A673 (cell line): Measurements from ENCODE around the gene SLC22A23. TPM values are rescaled to one million over a fixed set of nuclear protein-coding genes. Genes with fewer than 3 reads are reported as not detected.

Experiments
- BruUV-seq: library from RNA; stranded (reverse); fragments of 400-500 nt; replicated peaks from 2 replicates; lab custom pipeline; 2021; lab: Mats Ljungman, UMichigan
- CTCF ChIA-PET: fragments of 300-600 bp; sonication (Branson Sonifier 250); formaldehyde crosslinking; loops from one replicate; lab custom pipeline; 2022; ENCODE audit warnings: antibody characterized with exemption; lab: Charles Lee
- POLR2A ChIA-PET: fragments of 300-600 bp; sonication (Branson Sonifier 250); formaldehyde crosslinking; loops from one replicate; lab custom pipeline; 2022; ENCODE audit warnings: antibody characterized with exemption; ENCODE audit not compliant: low non-redundant PET; lab: Charles Lee
- DNase-seq: peaks from one replicate; pipeline ENCODE4 v3.0.0-alpha.2; 2015; ENCODE audit warnings: low spot score
- H3K27ac ChIP-seq: fragments of 200-600 bp; sonication (generic); 2 replicates; pipeline ENCODE4 v1.5.1; 2016; ENCODE audit warnings: mixed run types, low read depth, mild to moderate bottlenecking, mixed read lengths, antibody characterized with exemption, low read length; ENCODE audit not compliant: poor library complexity, severe bottlenecking
- H3K27me3 ChIP-seq: fragments of 200-600 bp; sonication (generic); replicated peaks from 2 replicates; pipeline ENCODE4 v1.6.1; 2017; ENCODE audit warnings: mixed run types, low read depth, mild to moderate bottlenecking, mixed read lengths, antibody characterized with exemption, low read length; ENCODE audit not compliant: insufficient read depth, poor library complexity
- H3K36me3 ChIP-seq: fragments of 200-600 bp; sonication (generic); 2 replicates; pipeline ENCODE4 v1.6.1; 2016; ENCODE audit warnings: mixed run types, mild to moderate bottlenecking, mixed read lengths, antibody characterized with exemption, low read length; ENCODE audit not compliant: insufficient read depth, poor library complexity, severe bottlenecking
- H3K4me1 ChIP-seq: fragments of 200-600 bp; sonication (generic); 2 replicates; pipeline ENCODE4 v1.6.1; 2017; ENCODE audit warnings: mixed run types, mild to moderate bottlenecking, mixed read lengths, antibody characterized with exemption, low read length; ENCODE audit not compliant: insufficient read depth, poor library complexity, severe bottlenecking
- H3K4me3 ChIP-seq: fragments of 200-600 bp; sonication (generic); 2 replicates; pipeline ENCODE4 v1.5.1; 2016; ENCODE audit warnings: low read depth, mixed run types, mild to moderate bottlenecking, mixed read lengths, low read length; ENCODE audit not compliant: poor library complexity, severe bottlenecking
- H3K9me3 ChIP-seq: fragments of 200-600 bp; sonication (generic); 2 replicates; pipeline ENCODE4 v1.6.1; 2016; ENCODE audit warnings: mixed run types, low read depth, mild to moderate bottlenecking, mixed read lengths, antibody characterized with exemption, low read length; ENCODE audit not compliant: poor library complexity, severe bottlenecking
- CTCF ChIP-seq: fragments of 300-800, 200-600 bp; sonication (generic); conservative IDR thresholded peaks from 2 replicates; pipeline ENCODE4 v1.5.1; 2017; ENCODE audit warnings: low read depth, mild to moderate bottlenecking, antibody characterized with exemption, low read length, moderate library complexity, mixed read lengths
- EZH2 ChIP-seq: fragments of 200-600 bp; sonication (generic); IDR thresholded peaks from 2 replicates; pipeline ENCODE4 v1.6.1; 2017; ENCODE audit warnings: borderline replicate concordance, low read depth, mild to moderate bottlenecking, mixed read lengths, antibody characterized with exemption, low read length; ENCODE audit not compliant: poor library complexity, severe bottlenecking
- intact Hi-C: fragments of 100-400 bp; cut with micrococcal nuclease; formaldehyde crosslinking; loops from one replicate; pipeline ENCODE4 v1.10.0; 2022; ENCODE audit not compliant: unreplicated experiment
- total RNA-seq: library from RNA; stranded (reverse); gene quantifications from 2 replicates; pipeline ENCODE4 v1.2.3, GENCODE V29; 2021

SLC22A23 gene
- total RNA-seq, 1 experiment from 2014 or later: 6.2 TPM

- Histone ChIP-seq H3K27ac (no peak overlapping the region), H3K4me1 (peaks cover 22% of the 10 kb centered on the region), H3K27me3 (no peaks in the 10 kb centered on the region), H3K9me3 (no peaks in the 10 kb centered on the region), H3K36me3 (no peaks in the 10 kb centered on the region), H3K4me3 (no peak overlapping the region)
- ChIA-PET POLR2A (no interaction called here), CTCF (no interaction called here)
- no peak for DNase-seq
- TF ChIP-seq EZH2 (no peak), CTCF (no peak)
- intact Hi-C loops: no loop called here
- BruUV-seq: no TSS peak
These were observed 122.3 kb downstream of the SLC22A23 start for GRCh38 chr6:3334555-3334954.

GRCh38 chr6:3333263-3333662 is 123.6 kb downstream of the SLC22A23 start:
- ChIA-PET CTCF (no interaction called here), POLR2A (no interaction called here)
- no peaks in the 10 kb centered on the region for H3K9me3 ChIP-seq
- DNase-seq: no peak
- intact Hi-C loops: no loop called here
- H3K4me1 ChIP-seq: peaks cover 10% of the 10 kb centered on the region
- no peak for TF ChIP-seq CTCF
- TF ChIP-seq EZH2: no peak
- BruUV-seq: no TSS peak
- no peaks in the 10 kb centered on the region for H3K36me3 ChIP-seq
- no peaks in the 10 kb centered on the region for H3K27me3 ChIP-seq
- H3K4me3 ChIP-seq: no peak overlapping the region
- H3K27ac ChIP-seq: no peak overlapping the region

GRCh38 chr6:3331971-3332370 is 124.9 kb downstream of the SLC22A23 start:
- POLR2A ChIA-PET: no interaction called here
- no peaks in the 10 kb centered on the region for H3K9me3 ChIP-seq
- no TSS peak for BruUV-seq
- TF ChIP-seq EZH2 (no peak), CTCF (no peak)
- H3K27ac ChIP-seq: no peak overlapping the region
- H3K4me1 ChIP-seq: no peaks in the 10 kb centered on the region
- no peaks in the 10 kb centered on the region for H3K36me3 ChIP-seq
- intact Hi-C loops: no loop called here
- no peak overlapping the region for H3K4me3 ChIP-seq
- CTCF ChIA-PET: no interaction called here
- DNase-seq: no peak
- no peaks in the 10 kb centered on the region for H3K27me3 ChIP-seq
